ENCODE results near the gene MCOLN3. TPM values are rescaled to one million over a fixed set of nuclear protein-coding genes. Genes with fewer than 3 reads are reported as not detected.

MCOLN3 gene
- total and polyA plus RNA-seq, 2 donors (not counting 1 experiment from before 2014, with no cell fraction given), result 2.5 to 2.7 TPM

GRCh38 chr1:85058311-85058710 is 10.0 kb upstream of the MCOLN3 start:
- Histone ChIP-seq H3K4me1 (ENCODE audit: control insufficient read depth, extremely low read depth, insufficient read depth, low read length) (no peaks in the 10 kb centered on the region), H2AFZ (ENCODE audit: low read length) (no peak overlapping the region), H4K20me1 (ENCODE audit: control insufficient read depth, extremely low read depth, insufficient read depth, low read length) (no peaks in the 10 kb centered on the region), H3K36me3 (ENCODE audit: control insufficient read depth, insufficient read depth, low read length) (no peaks in the 10 kb centered on the region), H3K9me3 (ENCODE audit: control insufficient read depth, insufficient read depth, low read depth, low read length) (no peaks in the 10 kb centered on the region), H3K79me2 (ENCODE audit: control insufficient read depth, insufficient read depth, low read length) (no peaks in the 10 kb centered on the region), H3K9ac (ENCODE audit: insufficient read depth, low read length) (no peak overlapping the region), H3K27me3 (ENCODE audit: control insufficient read depth, insufficient read depth, low read length) (no peaks in the 10 kb centered on the region), H3K4me2 (ENCODE audit: extremely low read depth, insufficient read depth, low read length) (no peak overlapping the region), H3K27ac (ENCODE audit: insufficient read depth, low read length) (no peak overlapping the region), H3K4me3 (replicated peaks in 1 of 4; ENCODE audit: control extremely low read depth in 1 of 4, insufficient read depth in 1 of 4, low read depth in 3 of 4, low read length in 4 of 4) (no peak overlapping the region)
- DNase-seq (ENCODE audit: low read depth in 2 of 2), result no peak
- TF ChIP-seq, protein P1, sequence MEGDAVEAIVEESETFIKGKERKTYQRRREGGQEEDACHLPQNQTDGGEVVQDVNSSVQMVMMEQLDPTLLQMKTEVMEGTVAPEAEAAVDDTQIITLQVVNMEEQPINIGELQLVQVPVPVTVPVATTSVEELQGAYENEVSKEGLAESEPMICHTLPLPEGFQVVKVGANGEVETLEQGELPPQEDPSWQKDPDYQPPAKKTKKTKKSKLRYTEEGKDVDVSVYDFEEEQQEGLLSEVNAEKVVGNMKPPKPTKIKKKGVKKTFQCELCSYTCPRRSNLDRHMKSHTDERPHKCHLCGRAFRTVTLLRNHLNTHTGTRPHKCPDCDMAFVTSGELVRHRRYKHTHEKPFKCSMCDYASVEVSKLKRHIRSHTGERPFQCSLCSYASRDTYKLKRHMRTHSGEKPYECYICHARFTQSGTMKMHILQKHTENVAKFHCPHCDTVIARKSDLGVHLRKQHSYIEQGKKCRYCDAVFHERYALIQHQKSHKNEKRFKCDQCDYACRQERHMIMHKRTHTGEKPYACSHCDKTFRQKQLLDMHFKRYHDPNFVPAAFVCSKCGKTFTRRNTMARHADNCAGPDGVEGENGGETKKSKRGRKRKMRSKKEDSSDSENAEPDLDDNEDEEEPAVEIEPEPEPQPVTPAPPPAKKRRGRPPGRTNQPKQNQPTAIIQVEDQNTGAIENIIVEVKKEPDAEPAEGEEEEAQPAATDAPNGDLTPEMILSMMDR (conservative IDR thresholded peaks at IDR 0.05 in 1 of 2, IDR thresholded peaks at IDR 0.05 in 1 of 2; ENCODE audit: low read depth in 1 of 2, low read length in 2 of 2), result no peak
- TF ChIP-seq EZH2 (IDR thresholded peaks at IDR 0.05; ENCODE audit: low read length, missing control alignments), result no peak

DNA sequence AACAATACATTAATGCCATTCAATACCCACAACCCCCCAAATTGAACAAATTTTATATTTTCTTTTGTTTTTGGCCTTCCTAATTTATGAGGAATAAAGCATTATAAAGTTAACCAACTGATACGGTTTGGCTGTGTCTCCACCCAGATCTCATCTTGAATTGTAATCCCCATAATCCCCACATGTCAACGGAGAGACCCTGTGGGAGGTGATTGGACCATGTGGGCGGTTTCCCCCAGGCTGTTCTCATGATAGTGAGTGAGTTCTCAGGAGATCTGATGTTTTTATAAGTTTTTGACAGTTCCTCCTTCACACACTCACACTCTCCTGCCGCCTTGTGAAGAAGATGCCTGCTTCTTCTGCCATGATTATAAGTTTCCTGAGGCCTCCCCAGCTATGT is 6.4 kb upstream of the MCOLN3 start:
- TF ChIP-seq, protein P1 (conservative IDR thresholded peaks at IDR 0.05 in 1 of 2, IDR thresholded peaks at IDR 0.05 in 1 of 2; ENCODE audit: low read depth in 1 of 2, low read length in 2 of 2), result no peak
- no peak for TF ChIP-seq EZH2 (IDR thresholded peaks at IDR 0.05; ENCODE audit: low read length, missing control alignments)
- Histone ChIP-seq H2AFZ (ENCODE audit: low read length) (no peak overlapping the region), H3K9me3 (ENCODE audit: control insufficient read depth, insufficient read depth, low read depth, low read length) (no peaks in the 10 kb centered on the region), H3K4me2 (ENCODE audit: extremely low read depth, insufficient read depth, low read length) (no peak overlapping the region), H3K79me2 (ENCODE audit: control insufficient read depth, insufficient read depth, low read length) (no peaks in the 10 kb centered on the region), H3K4me1 (ENCODE audit: control insufficient read depth, extremely low read depth, insufficient read depth, low read length) (no peaks in the 10 kb centered on the region), H3K27me3 (ENCODE audit: control insufficient read depth, insufficient read depth, low read length) (no peaks in the 10 kb centered on the region), H3K4me3 (replicated peaks in 1 of 4; ENCODE audit: control extremely low read depth in 1 of 4, insufficient read depth in 1 of 4, low read depth in 3 of 4, low read length in 4 of 4) (no peak overlapping the region), H4K20me1 (ENCODE audit: control insufficient read depth, extremely low read depth, insufficient read depth, low read length) (no peaks in the 10 kb centered on the region), H3K27ac (ENCODE audit: insufficient read depth, low read length) (no peak overlapping the region), H3K9ac (ENCODE audit: insufficient read depth, low read length) (no peak overlapping the region), H3K36me3 (ENCODE audit: control insufficient read depth, insufficient read depth, low read length) (no peaks in the 10 kb centered on the region)
- no peak for DNase-seq (ENCODE audit: low read depth in 2 of 2)

GRCh38 chr1:85049735-85050166 is 1.5 kb upstream of the MCOLN3 start:
- Histone ChIP-seq H3K79me2 (ENCODE audit: control insufficient read depth, insufficient read depth, low read length) (no peaks in the 10 kb centered on the region), H3K9ac (ENCODE audit: insufficient read depth, low read length) (no peak overlapping the region), H3K4me3 (replicated peaks in 1 of 4; ENCODE audit: control extremely low read depth in 1 of 4, insufficient read depth in 1 of 4, low read depth in 3 of 4, low read length in 4 of 4) (no peak overlapping the region), H3K4me1 (ENCODE audit: control insufficient read depth, extremely low read depth, insufficient read depth, low read length) (no peaks in the 10 kb centered on the region), H3K36me3 (ENCODE audit: control insufficient read depth, insufficient read depth, low read length) (no peaks in the 10 kb centered on the region), H3K27ac (ENCODE audit: insufficient read depth, low read length) (no peak overlapping the region), H2AFZ (ENCODE audit: low read length) (no peak overlapping the region), H3K4me2 (ENCODE audit: extremely low read depth, insufficient read depth, low read length) (no peak overlapping the region), H4K20me1 (ENCODE audit: control insufficient read depth, extremely low read depth, insufficient read depth, low read length) (no peaks in the 10 kb centered on the region), H3K27me3 (ENCODE audit: control insufficient read depth, insufficient read depth, low read length) (peaks cover 24% of the 10 kb centered on the region), H3K9me3 (ENCODE audit: control insufficient read depth, insufficient read depth, low read depth, low read length) (no peaks in the 10 kb centered on the region)
- no peak for TF ChIP-seq EZH2 (IDR thresholded peaks at IDR 0.05; ENCODE audit: low read length, missing control alignments)
- TF ChIP-seq, protein P1 (conservative IDR thresholded peaks at IDR 0.05 in 1 of 2, IDR thresholded peaks at IDR 0.05 in 1 of 2; ENCODE audit: low read depth in 1 of 2, low read length in 2 of 2), result no peak
- no peak for DNase-seq (ENCODE audit: low read depth in 2 of 2)
